Activated T-cell treated with anti-CD3 and anti-CD28 coated beads for 1 hour (primary cell): ENCODE data around the gene MAP1A.

Source experiments
- DNase-seq: peaks from one replicate; pipeline ENCODE4 v3.0.0-alpha.2; 2020; ENCODE audit warnings: low read depth

MAP1A gene

DNA sequence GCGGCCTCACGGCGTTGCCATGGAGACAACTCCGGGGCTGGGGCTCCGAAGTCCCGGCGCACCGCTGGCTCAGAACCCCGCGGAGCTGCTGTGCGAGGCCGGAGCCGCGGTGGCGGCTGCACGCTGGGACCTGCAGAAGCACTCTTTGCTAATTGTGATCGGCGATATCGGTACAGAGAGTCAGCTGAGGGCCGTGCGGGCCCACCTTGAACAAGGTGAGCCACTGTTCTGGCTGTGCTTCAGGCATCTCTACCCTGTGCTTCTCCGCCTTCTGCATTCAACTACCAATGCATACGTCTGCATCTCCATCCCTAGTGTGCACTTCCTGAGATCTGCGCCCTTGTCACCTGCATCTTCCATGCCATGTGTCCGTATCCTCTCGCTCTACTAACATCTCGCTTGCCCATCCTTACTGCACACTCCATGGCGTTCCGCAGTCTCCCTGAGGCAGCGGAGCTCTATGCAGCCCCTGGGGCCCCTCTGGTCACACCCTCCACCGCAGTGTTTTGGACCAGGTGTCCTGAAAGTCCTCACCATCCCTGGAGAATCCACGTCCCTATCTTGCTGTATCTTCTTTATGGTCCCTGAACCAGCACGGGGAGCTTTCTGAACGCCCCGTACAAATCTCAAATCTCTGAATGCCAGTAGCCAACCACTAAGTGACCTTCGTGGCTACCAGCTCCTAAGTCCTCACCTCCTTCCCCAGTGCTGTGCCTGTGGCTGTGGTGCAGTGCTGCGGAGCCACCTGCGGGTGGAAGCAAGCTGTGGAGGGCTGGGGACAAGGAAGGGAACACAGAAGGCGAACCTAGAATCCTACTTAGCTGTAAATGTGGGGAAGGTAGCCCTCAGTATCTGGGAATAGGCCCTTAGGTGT, 6.2 kb upstream of the MAP1A start:
- no peak for DNase-seq

DNA sequence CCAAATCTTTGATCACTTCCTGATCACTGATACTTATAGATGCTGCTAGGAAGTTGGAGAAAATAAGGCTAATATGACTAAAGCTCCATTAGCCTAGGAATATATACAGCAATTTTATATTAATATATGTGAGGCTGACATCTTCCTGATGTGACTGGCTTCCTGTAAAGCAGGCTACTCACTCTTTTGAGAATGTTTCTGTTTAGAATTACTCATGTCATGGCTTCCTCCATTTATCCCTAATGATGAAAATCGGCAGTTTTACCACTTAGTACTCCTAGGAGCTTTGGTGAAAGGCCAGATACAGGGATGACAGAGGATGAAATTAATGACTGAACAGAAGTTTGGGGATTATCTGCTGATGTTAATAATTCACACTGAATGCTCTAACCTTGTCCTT, 3.9 kb upstream of the MAP1A start:
- no peak for DNase-seq

DNA sequence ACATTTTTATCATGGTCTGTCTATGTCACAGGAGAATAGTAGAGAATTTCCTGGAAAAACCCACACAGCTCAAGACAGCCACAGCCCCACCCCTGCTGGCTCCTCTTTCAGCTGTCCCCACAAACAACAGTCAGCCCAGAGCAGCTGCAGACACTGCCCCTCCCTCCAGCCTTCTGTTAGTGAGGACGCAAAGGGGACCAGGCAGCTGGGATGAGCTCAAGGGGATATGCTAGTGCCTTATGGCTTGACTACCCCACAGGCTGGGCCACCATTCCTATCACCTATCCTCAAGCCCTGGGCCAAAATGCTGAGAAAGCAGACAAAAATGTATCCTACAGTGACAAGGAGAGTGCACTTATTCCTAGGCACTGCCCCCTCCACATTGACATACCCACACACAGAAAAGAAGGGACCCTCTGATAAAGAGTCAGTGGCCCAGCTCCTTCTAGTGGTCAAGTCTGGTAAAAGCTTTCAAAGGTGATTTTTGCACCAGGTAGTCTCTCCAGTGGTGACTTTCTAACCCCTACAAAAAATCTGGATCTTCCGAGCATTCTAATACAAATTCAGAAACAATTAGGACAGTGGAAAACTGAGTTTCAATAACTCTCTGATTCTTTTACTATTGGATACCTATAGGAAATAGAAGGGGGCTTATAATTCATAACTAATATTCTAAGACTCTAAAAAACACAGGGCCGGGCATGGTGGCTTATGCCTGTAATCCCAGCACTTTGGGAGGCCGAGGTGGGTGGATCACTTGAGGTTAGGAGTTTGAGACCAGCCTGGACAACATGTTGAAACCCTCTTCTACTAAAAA, 3.0 kb upstream of the MAP1A start:
- DNase-seq, result no peak

DNA sequence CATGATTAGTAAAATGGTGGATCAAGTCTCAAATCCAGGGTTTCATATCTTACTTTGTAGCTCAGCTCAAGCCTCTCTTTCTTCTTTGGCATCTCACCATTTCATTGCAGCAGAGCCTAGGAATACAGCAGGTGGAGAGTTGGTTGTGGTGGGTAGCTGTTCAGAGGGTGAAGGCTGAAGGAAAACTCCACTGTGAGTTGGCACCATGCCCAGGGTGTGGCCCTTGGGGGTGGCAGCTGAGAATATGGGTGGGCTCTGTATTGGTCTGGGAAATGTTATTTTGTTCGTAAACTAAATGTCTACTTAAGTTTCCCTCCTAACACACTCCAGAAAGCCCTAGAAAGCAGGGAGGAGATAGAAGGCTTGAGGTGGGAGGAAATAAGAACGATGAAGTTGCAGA, 1.7 kb upstream of the MAP1A start:
- no peak for DNase-seq

DNA sequence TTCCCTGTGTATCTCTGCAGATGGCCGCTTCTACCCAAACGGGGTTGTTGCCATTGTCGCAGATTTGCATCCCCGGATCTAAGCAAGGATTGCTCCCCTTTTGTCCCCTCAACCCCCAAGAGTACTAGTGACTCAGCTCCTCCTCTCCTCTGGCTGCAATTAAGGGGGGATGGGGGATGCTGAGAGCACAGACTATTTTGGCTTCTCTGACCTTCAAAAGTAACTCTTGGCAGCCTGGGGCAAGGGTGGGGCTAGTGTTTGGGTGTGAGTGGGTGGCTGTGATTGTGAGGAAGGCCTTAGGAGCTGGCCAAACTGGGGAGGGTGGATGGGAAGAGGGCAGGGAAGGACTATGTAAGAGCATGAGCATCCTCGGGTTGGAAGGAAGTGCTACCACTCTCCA, 1.2 kb upstream of the MAP1A start:
- DNase-seq, result no peak

DNA sequence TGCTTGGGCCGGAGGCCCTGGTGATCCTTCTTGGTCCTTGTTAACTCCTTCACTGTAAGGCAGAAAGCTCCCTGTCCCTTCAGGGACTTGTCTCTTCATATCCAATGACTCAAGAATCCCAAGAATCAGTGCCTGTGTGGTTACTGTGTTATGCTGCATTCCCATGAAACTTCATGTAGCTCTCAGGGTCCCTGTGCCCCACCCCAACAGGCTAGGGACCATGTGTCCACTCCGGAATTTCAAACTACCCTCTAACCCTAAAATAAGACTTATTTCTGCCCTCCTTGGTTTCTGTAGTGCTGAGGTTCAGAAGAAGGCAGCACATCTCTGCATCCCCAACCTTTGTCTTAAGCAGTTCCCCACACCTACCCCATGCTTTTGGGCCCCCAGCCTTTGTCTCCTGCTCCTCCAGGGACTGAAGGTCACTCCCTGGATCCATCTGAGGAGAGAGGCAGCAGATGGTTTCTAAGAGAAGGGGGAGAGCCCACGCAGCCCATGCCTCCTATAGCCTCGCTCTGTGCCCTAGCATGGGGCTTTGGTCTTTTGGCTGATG, 531 bp upstream of the MAP1A start:
- DNase-seq, result no peak

DNA sequence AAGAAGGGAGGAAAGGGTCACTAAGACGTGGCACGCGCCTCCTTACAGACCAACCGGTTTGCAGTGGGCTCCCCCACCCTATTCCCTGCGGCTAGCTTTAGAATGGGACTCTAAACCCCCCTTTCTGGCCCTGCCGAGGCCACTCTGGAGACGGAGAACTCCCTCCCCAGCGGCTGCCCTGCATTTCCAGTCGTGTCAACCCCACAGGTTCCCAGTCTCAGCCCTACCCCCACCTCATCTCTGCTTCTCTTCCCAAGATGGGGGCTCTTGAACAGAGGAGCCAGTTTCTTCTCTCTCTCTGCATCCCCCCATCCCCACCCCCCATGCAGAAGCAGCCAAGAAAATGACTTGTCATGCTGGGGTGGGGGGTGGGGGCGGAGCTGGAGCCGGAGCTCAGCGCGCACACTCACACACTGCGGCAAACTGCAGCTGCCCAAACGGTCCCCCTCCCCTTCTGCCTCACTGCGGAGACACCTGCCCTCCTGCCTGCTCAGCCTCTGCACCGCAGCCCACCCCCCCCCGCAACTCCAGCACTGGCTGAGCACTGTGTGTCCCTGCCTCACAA, 871 bp downstream of the MAP1A start:
- no peak for DNase-seq

DNA sequence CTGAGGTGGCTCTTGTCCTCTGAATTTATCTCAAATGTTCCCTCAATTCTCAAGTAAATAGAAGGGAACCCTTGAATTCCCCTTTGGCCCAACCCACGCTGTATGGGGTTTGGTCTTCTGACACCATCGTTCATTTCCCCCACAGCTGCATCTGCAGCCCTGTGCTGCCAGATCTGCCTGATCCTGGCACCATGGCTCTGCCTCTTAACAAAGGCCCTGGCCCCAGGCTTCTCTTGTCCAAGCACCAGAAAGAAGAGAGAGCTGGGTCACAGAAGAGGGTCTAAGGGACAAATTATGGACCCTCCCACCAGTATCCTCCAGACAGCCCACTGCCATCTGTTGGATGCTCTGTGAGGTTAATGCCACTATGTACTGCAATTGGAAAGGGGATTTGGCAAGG, 1.8 kb downstream of the MAP1A start:
- no peak for DNase-seq

DNA sequence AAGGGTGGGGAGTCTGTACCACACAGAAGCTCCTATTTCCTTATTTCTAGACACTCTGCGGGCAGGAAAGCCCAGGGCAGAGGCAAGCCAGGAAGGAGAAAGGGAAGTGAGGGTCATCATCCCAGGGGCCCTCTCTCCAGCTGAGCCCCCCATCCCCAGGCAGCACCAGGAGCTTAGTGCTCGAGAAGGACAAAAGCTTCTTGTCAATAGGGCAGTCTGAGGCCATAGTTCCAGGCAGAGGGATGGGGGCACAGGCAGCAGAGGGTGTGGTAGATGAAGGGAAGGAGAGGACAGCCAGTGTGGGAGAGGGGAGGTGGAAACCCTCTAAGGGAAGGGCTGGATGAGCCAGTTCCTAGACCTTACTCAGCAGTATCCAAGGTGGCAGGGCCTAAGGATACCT, 2.7 kb downstream of the MAP1A start:
- DNase-seq, result no peak

DNA sequence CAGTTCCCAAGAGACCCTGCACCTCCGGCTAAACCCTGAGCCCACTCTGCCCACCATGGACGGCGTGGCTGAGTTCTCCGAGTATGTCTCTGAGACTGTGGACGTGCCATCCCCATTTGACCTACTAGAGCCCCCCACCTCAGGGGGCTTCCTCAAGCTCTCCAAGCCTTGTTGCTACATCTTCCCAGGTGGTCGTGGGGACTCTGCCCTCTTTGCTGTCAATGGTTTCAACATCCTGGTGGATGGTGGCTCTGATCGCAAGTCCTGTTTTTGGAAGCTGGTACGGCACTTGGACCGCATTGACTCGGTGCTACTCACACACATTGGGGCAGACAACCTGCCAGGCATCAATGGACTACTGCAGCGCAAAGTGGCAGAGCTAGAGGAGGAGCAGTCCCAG, 4.0 kb downstream of the MAP1A start:
- DNase-seq, result no peak

DNA sequence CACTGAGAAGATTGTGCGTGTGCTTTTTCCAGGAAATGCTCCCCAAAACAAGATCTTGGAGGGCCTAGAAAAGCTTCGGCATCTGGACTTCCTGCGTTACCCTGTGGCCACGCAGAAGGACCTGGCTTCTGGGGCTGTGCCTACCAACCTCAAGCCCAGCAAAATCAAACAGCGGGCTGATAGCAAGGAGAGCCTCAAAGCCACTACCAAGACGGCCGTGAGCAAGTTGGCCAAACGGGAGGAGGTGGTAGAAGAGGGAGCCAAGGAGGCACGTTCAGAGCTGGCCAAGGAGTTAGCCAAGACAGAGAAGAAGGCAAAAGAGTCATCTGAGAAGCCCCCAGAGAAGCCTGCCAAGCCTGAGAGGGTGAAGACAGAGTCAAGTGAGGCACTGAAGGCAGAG, 4.8 kb downstream of the MAP1A start:
- DNase-seq, result no peak

DNA sequence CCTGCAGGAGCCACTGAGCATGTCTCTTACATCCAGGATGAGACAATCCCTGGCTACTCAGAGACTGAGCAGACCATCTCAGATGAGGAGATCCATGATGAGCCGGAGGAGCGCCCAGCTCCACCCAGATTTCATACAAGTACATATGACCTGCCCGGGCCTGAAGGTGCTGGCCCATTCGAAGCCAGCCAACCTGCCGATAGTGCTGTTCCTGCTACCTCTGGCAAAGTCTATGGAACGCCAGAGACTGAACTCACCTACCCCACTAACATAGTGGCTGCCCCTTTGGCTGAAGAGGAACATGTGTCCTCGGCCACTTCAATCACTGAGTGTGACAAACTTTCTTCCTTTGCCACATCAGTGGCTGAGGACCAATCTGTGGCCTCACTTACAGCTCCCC, 6.2 kb downstream of the MAP1A start:
- DNase-seq, result no peak

DNA sequence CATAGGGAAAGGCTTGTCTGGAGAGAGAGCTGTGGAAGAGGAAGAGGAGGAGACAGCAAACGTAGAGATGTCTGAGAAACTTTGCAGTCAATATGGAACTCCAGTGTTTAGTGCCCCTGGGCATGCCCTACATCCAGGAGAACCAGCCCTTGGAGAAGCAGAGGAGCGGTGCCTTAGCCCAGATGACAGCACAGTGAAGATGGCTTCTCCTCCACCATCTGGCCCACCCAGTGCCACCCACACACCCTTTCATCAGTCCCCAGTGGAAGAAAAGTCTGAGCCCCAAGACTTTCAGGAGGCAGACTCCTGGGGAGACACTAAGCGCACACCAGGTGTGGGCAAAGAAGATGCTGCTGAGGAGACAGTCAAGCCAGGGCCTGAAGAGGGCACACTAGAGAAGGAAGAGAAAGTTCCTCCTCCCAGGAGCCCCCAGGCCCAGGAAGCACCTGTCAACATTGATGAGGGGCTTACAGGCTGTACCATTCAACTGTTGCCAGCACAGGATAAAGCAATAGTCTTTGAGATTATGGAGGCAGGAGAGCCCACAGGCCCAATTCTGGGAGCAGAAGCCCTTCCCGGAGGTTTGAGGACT, 6.9 kb downstream of the MAP1A start:
- no peak for DNase-seq

DNA sequence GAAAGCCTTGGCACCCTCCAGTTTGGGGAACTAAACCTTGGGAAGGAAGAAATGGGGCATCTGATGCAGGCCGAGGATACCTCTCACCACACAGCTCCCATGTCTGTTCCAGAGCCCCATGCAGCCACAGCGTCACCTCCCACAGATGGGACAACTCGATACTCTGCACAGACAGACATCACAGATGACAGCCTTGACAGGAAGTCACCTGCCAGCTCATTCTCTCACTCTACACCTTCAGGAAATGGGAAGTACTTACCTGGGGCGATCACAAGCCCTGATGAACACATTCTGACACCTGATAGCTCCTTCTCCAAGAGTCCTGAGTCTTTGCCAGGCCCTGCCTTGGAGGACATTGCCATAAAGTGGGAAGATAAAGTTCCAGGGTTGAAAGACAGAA, 7.7 kb downstream of the MAP1A start:
- no peak for DNase-seq

DNA sequence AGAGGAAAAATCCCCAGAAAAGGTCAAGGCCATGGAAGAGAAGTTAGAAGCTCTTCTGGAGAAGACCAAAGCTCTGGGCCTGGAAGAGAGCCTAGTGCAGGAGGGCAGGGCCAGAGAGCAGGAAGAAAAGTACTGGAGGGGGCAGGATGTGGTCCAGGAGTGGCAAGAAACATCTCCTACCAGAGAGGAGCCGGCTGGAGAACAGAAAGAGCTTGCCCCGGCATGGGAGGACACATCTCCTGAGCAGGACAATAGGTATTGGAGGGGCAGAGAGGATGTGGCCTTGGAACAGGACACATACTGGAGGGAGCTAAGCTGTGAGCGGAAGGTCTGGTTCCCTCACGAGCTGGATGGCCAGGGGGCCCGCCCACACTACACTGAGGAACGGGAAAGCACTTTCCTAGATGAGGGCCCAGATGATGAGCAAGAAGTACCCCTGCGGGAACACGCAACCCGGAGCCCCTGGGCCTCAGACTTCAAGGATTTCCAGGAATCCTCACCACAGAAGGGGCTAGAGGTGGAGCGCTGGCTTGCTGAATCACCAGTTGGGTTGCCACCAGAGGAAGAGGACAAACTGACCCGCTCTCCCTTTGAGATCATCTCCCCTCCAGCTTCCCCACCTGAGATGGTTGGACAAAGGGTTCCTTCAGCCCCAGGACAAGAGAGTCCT, 9.0 kb downstream of the MAP1A start:
- DNase-seq, result no peak

DNA sequence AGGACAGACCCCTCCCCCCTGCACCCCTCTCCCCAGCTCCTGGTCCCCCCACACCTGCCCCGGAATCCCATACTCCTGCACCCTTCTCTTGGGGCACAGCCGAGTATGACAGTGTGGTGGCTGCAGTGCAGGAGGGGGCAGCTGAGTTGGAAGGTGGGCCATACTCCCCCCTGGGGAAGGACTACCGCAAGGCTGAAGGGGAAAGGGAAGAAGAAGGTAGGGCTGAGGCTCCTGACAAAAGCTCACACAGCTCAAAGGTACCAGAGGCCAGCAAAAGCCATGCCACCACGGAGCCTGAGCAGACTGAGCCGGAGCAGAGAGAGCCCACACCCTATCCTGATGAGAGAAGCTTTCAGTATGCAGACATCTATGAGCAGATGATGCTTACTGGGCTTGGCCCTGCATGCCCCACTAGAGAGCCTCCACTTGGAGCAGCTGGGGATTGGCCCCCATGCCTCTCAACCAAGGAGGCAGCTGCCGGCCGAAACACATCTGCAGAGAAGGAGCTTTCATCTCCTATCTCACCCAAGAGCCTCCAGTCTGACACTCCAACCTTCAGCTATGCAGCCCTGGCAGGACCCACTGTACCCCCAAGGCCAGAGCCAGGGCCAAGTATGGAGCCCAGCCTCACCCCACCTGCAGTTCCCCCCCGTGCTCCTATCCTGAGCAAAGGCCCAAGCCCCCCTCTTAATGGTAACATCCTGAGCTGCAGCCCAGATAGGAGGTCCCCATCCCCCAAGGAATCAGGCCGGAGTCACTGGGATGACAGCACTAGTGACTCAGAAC, 9.8 kb downstream of the MAP1A start:
- no peak for DNase-seq

DNA sequence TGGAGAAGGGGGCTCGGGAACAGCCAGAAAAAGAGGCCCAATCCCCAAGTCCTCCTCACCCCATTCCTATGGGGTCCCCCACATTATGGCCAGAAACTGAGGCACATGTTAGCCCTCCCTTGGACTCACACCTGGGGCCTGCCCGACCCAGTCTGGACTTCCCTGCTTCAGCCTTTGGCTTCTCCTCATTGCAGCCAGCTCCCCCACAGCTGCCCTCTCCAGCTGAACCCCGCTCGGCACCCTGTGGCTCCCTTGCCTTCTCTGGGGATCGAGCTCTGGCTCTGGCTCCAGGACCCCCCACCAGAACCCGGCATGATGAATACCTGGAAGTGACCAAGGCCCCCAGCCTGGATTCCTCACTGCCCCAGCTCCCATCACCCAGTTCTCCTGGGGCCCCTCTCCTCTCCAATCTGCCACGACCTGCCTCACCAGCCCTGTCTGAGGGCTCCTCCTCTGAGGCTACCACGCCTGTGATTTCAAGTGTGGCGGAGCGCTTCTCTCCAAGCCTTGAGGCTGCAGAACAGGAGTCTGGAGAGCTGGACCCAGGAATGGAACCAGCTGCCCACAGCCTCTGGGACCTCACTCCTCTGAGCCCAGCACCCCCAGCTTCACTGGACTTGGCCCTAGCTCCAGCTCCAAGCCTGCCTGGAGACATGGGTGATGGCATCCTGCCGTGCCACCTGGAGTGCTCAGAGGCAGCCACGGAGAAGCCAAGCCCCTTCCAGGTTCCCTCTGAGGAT, 10.6 kb downstream of the MAP1A start:
- no peak for DNase-seq

DNA sequence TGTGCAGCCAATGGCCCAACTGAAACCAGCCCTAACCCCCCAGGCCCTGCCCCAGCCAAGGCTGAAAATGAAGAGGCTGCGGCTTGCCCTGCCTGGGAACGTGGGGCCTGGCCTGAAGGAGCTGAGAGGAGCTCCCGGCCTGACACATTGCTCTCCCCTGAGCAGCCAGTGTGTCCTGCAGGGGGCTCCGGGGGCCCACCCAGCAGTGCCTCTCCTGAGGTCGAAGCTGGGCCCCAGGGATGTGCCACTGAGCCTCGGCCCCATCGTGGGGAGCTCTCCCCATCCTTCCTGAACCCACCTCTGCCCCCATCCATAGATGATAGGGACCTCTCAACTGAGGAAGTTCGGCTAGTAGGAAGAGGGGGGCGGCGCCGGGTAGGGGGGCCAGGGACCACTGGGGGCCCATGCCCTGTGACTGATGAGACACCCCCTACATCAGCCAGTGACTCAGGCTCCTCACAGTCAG, 11.2 kb downstream of the MAP1A start:
- DNase-seq, result no peak

DNA sequence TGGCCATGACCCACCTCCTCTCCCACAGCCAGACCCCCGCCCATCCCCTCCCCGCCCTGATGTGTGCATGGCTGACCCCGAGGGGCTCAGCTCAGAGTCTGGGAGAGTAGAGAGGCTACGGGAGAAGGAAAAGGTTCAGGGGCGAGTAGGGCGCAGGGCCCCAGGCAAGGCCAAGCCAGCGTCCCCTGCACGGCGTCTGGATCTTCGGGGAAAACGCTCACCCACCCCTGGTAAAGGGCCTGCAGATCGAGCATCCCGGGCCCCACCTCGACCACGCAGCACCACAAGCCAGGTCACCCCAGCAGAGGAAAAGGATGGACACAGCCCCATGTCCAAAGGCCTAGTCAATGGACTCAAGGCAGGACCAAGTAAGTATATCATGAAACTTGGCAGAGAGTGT, 11.7 kb downstream of the MAP1A start:
- no peak for DNase-seq
